ENCODE measurements around the gene HRC.
"Not testable (repeated sequence)": the region's sequence is repeated elsewhere in the genome, so short reads cannot be mapped to it uniquely, and the experiment has no call there.

HRC gene

DNA sequence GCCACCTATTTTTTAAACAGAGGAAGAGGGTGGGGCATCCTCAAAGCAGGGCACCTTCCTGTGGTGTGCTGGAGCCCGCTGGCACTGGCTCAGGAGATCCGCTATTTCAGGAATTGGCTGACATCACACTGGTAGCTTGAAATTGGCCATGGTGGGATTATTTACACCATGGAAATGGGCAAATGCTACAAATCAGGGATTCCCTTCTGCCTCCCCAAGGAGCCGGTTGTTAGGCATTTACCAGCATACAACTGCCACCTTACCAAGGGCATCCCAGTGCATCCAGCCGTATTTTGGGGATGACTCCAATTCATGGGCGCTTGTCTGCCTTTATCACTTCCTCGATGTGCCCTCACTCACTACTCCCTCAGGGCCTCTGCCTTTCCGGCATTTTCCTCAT, 14.2 kb downstream of the HRC start:
- TF ChIP-seq JUND (IDR thresholded peaks at IDR 0.05; ENCODE audit: low read depth) = no peak
- in situ Hi-C loops (cut with HindIII; ENCODE audit: low pct_unique_long_range_greater_than_20kb, low sequenced_read_pairs) = no loop called here
- DNase-seq (ENCODE audit: low read depth in 1 of 2, low spot score in 1 of 2) = no peak

DNA sequence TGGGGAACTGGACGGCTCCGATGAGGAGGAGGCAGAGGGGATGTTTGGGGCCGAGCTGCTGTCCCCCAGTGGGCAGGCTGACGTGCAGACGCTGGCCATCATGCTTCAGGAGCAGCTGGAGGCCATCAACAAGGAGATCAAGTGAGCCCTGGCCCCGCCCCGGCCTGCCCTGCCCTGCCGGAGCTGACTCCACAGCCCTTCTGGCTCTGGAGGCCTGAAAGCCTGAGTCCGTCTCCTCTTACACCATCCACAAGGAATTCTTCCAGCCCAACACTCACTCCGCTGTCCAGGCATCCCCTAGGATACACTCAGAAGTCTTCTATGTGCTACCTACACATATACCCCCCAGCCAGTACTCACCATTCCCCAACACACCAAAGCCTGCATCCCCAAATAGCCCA, 18.4 kb downstream of the HRC start:
- no peak for DNase-seq (ENCODE audit: low read depth in 1 of 2, low spot score in 1 of 2)
- no peak for TF ChIP-seq JUND (IDR thresholded peaks at IDR 0.05; ENCODE audit: low read depth)
- in situ Hi-C loops (cut with HindIII; ENCODE audit: low pct_unique_long_range_greater_than_20kb, low sequenced_read_pairs) = no loop called here

DNA sequence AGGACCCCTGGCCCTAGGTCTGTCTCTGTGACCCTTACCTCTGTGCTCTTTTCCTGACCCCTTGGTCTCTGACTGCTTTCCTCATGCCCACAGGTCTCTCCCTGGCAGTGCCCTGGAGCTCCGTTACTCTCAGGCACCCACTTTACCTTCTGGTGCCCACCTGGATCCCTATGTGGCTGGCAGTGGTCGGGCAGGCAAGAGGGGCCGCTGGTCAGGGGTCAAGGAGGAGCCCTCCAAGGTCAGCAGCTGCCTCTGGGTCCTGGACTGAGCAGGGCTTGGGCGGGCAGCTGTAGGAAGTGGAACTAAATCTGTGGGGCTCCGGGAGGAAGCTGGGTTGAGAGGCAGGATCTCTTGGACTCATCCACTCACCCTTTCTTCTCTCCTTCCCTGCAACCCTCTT, 19.5 kb downstream of the HRC start:
- DNase-seq (ENCODE audit: low read depth in 1 of 2, low spot score in 1 of 2) = no peak
- TF ChIP-seq JUND (IDR thresholded peaks at IDR 0.05; ENCODE audit: low read depth) = no peak
- in situ Hi-C loops (cut with HindIII; ENCODE audit: low pct_unique_long_range_greater_than_20kb, low sequenced_read_pairs) = no loop called here

DNA sequence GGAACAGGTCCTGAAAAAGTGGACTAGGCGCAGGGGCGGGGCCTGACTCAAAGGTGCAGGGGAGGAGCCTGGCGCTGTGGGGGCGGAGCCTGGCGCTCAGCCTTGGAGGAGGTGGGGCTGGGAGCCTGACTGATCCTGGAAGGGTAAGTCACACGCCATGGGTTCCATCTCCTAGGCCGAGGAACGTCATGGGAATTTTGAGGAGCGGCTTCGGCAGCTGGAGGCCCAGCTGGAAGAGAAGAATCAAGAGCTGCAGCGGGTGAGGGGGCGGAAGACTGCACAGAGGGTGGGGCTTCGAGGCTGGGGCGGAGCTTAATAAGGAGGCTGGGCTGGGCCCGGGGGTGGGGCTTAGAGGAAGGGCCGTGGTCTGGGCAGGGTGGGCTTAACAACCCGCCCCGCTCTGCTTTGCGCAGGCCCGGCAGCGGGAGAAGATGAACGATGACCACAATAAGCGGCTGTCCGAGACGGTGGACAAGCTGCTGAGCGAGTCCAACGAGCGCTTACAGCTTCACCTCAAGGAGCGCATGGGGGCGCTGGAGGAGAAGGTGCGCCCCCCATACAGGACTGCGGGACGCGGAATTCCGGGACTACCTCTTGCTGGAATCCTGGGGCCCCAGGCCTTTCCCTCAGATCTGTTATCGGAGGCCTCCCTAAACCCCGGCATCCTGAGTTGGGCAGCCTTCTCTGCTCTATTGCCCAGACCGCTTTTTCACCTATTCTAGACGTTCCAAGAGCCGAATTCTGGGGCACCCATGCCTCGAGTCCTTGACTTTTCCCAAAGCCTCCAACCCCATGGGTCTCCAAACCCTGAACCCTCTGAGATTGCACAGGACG, 21.4 kb downstream of the HRC start:
- in situ Hi-C loops (cut with HindIII; ENCODE audit: low pct_unique_long_range_greater_than_20kb, low sequenced_read_pairs) = no loop called here
- DNase-seq (ENCODE audit: low read depth in 1 of 2, low spot score in 1 of 2) = peak in 1 of 2 experiments; percentile 54
- TF ChIP-seq JUND (IDR thresholded peaks at IDR 0.05; ENCODE audit: low read depth) = no peak

DNA sequence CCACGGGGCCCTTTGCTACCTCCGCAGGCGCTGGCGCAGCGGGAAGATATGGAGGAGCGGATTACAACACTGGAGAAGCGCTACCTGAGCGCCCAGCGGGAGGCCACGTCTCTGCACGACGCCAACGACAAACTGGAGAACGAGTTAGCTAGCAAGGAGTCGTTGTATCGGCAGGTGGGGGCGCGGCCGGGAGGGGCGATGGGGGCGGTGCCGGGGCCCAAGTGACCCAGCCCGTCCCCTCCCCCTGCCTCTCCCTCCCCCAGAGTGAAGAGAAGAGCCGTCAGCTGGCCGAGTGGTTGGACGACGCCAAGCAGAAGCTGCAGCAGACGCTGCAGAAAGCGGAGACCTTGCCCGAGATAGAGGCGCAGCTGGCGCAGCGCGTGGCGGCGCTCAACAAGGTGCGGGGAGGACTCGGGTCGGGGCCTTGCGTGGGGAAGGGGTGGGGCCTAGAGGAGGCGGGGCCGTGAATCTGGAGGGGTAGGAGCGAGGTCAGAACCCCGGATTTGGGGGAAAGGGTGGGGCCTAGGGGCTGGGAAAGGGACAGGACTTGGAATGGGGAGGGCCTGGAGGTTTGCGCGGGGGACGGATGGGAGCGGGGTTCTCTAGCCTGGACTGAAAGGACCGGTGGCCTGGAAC, 22.1 kb downstream of the HRC start:
- no peak for DNase-seq (ENCODE audit: low read depth in 1 of 2, low spot score in 1 of 2)
- in situ Hi-C loops (cut with HindIII; ENCODE audit: low pct_unique_long_range_greater_than_20kb, low sequenced_read_pairs) = no loop called here
- TF ChIP-seq JUND (IDR thresholded peaks at IDR 0.05; ENCODE audit: low read depth) = no peak

DNA sequence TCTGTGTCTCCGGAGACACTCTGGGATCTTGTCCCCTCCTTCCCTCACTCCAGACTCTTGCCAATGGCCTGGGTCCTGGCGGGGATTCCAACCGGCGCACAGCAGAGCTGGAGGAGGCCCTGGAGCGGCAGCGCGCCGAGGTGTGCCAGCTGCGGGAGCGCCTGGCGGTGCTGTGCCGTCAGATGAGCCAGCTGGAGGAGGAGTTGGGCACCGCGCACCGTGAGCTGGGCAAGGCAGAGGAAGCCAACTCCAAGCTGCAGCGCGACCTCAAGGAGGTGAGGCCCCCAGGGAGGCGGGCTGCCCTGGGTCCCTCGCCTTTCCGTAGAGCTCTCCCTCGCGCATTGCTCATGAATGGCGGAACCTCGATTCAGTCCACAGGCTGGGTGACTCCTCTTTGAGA, 24.9 kb downstream of the HRC start:
- in situ Hi-C loops (cut with HindIII; ENCODE audit: low pct_unique_long_range_greater_than_20kb, low sequenced_read_pairs) = no loop called here
- no peak for TF ChIP-seq JUND (IDR thresholded peaks at IDR 0.05; ENCODE audit: low read depth)
- DNase-seq (ENCODE audit: low read depth in 1 of 2, low spot score in 1 of 2) = no peak

DNA sequence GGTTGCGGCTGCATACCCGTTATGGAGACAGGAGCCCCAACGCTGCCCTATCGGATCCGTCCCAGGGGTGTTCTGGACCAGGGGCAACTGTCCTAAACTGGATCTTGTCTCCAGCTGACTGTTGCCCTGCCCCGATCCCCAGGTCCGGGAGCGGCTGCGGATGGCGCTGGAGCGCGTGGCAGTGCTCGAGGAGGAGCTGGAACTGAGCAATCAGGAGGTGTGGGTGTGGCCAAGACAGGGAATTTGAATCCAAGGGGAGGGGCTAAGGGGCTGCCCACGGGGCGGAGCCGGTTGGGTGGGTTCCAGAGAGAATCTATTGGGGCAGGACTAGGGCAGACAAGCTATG, 26.0 kb downstream of the HRC start:
- peak; percentile 86 to 96 for DNase-seq (ENCODE audit: low read depth in 1 of 2, low spot score in 1 of 2)
- TF ChIP-seq JUND (IDR thresholded peaks at IDR 0.05; ENCODE audit: low read depth) = no peak
- in situ Hi-C loops (cut with HindIII; ENCODE audit: low pct_unique_long_range_greater_than_20kb, low sequenced_read_pairs) = no loop called here

DNA sequence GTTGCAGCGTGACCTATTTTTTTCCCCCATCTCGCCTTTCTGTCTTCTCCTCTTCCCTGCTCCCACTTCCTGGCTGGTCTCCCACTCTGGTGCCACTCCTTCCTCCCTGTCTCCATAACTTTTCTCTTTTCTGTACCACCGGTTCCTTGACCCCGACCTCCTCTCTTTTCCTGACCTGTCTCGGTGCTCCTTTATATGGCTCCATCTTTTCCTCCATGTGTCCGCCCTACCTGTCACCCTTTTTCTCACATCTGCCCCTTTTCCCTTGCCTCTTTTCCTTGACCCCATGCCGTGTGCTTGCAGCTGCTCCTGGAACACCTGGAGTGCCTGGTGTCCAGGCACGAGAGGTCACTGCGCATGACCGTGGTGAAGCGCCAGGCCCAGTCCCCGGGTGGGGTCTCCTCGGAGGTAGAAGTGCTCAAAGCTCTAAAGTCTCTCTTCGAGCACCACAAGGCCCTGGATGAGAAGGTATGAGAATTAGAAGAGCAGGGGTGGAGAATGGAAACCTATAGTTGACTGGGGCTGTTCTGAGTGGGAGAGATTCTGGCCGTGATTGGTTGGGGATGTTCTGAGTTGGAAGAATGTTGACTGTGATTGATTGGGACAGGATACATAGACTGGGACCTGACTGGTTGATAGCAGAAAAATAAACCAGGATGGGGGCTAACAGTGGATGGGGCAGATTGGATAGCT, 26.5 kb downstream of the HRC start:
- no peak for TF ChIP-seq JUND (IDR thresholded peaks at IDR 0.05; ENCODE audit: low read depth)
- DNase-seq (ENCODE audit: low read depth in 1 of 2, low spot score in 1 of 2) = no peak
- in situ Hi-C loops (cut with HindIII; ENCODE audit: low pct_unique_long_range_greater_than_20kb, low sequenced_read_pairs) = no loop called here

DNA sequence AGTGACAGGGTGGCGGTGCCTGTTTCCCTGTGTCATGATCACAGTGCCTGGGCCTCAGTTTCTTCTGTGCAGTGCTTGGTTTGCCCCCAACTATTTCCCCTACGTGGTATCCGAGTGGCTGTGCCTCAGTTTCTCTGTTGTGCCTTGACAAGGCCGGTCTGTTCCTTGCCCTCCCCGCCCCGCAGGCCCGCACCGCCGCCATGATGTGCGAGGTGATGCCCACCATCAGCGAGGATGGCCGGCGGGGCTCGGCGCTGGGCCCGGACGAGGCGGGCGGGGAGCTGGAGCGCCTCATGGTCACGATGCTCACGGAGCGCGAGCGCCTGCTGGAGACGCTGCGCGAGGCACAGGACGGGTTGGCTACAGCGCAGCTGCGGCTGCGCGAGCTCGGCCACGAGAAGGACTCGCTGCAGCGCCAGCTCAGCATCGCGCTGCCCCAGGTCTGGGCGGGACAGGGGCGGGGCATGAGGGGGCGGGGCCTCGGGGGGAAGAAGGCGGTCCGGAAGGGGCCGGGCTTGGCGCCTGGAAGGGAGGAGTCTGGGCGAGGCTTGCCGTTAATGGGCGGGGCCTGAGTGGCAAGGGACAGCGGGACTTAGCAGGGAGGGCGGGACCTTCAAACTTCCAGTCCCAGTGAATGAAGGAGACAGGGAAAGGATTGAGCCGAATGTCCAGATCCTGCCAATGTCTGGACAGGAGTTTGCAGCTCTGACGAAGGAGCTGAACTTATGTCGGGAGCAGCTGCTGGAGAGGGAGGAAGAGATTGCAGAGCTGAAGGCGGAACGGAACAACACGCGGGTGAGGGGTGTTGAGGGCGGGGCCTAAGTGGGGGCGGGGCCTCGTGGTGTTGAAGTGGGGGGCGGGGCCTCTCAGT, 27.3 kb downstream of the HRC start:
- in situ Hi-C loops (cut with HindIII; ENCODE audit: low pct_unique_long_range_greater_than_20kb, low sequenced_read_pairs) = no loop called here
- TF ChIP-seq JUND (IDR thresholded peaks at IDR 0.05; ENCODE audit: low read depth) = no peak
- DNase-seq (ENCODE audit: low read depth in 1 of 2, low spot score in 1 of 2) = peak; percentile 74 to 96

DNA sequence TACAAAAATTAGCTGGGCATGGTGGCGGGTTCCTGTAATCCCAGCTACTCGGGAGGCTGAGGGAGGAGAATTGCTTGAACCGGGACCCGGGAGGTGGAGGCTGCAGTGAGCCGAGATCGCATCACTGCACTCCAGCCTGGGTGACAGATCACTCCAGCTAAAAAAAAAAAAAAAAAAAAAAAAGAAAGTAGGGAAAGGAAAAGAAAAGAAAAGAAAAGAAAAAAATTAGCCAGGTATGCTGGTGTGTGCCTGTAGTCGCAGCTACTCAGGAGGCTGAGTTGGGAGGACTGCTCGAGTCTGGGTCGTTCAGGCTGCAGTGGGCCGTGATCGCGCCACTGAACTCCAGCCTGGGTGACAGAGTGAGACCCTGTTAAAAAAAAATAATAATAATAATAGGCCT, 28.0 kb downstream of the HRC start:
- DNase-seq (ENCODE audit: low read depth in 1 of 2, low spot score in 1 of 2); in situ Hi-C loops (cut with HindIII; ENCODE audit: low pct_unique_long_range_greater_than_20kb, low sequenced_read_pairs): not testable (repeated sequence)

DNA sequence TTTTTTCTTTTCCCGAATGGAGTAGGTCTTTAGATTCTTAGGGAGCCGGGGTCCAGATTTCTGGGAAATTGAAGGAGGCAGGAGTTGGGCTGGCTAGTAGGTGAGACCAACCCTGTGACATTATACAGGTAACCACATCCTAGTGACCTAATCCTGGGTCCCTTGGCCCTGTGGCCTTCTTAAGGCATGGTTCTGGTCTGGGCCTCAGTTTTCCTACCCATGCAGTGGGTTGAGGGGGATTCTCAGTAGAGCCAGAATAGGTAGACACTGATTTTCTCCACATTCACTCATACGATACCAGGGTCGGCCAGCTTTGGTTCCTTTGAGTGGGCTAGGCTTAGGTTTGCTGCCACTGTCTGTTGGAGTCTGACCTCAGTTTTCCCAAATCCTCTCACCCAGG, 28.6 kb downstream of the HRC start:
- no peak for DNase-seq (ENCODE audit: low read depth in 1 of 2, low spot score in 1 of 2)
- in situ Hi-C loops (cut with HindIII; ENCODE audit: low pct_unique_long_range_greater_than_20kb, low sequenced_read_pairs) = no loop called here
- no peak for TF ChIP-seq JUND (IDR thresholded peaks at IDR 0.05; ENCODE audit: low read depth)

DNA sequence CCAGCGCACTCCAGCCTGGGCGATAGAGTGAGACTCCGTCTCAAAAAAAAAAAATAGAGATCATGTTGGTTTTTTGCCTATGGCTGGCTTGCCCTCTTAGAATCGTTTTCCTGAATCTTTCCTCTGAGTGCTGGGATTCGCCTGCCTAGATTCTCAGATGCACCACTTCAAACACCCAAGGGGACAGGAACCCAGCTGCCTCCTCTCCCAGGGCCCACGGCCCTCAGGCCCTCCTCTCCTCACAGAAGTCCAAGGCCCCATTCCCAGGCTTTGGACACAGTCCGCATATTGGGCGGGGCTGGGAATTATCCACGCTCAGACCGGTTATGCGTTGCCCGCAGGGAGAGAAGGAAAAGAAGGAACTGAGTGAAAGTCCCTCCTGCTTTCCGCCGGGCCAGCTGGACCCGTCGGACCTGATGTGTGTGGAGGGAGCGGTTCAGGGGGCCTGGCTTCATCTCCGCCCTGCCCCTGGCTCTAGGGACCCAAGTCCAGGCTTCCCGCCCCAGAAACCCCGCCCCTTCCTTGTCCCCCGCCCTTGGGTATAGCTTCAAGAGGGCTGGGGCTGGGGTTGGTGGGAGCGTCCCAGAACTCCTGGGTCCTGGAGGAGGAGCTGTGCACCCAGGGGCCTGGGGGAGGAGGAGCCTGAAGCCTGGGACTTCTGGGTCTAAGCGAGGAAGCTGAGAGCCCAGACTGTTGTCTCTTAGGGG, 30.0 kb downstream of the HRC start:
- 0 out of 2 replicates have a peak, but pooled peaks have one; percentile 52 for TF ChIP-seq JUND (IDR thresholded peaks at IDR 0.05; ENCODE audit: low read depth)
- DNase-seq (ENCODE audit: low read depth in 1 of 2, low spot score in 1 of 2) = peak; percentile 75 to 97
- in situ Hi-C loops (cut with HindIII; ENCODE audit: low pct_unique_long_range_greater_than_20kb, low sequenced_read_pairs) = no loop called here

DNA sequence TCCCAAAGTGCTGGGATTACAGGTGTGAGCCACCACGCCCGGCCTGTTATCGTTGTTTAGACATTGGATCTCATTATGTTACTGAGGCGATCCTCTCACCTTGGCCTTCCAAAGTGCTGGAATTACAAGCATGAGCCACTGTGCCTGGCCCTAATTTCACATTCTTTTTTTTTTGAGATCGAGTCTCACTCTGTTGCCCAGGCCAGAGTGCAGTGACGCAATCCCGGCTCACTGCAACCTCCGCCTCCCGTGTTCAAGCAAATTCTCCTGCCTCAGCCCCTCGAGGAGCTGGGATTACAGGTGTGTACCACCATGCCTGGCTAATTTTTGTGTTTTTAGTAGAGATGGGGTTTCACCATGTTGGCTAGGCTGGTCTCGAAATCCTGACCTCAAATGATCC, 31.9 kb downstream of the HRC start:
- DNase-seq (ENCODE audit: low read depth in 1 of 2, low spot score in 1 of 2); in situ Hi-C loops (cut with HindIII; ENCODE audit: low pct_unique_long_range_greater_than_20kb, low sequenced_read_pairs): not testable (repeated sequence)

DNA sequence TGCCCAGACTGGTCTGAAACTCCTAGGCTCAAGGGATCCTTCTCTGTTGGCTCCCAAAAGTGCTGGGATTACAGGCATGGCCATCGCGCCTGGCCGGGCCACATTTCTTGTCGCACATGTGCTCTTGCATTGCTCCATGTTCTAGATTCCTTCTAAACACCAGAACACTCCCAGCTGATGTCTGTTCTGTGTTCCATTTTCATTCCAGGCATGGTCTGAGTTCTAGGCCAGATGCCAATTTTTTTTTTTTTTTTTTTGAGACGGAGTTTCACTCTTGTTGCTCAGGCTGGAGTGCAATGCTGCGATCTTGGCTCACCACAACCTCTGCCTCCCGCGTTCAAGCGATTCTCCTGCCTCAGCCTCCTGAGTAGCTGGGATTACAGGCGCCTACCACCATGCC, 33.4 kb downstream of the HRC start:
- DNase-seq (ENCODE audit: low read depth in 1 of 2, low spot score in 1 of 2); in situ Hi-C loops (cut with HindIII; ENCODE audit: low pct_unique_long_range_greater_than_20kb, low sequenced_read_pairs): not testable (repeated sequence)

Data from T47D (cell line).